KOPT-K1 (cell line): ENCODE measurements around the gene TRIM25.

Experiments
- H3K27ac ChIP-seq: fragments of 200-600 bp; sonication (generic); 2 replicates; pipeline ENCODE4 v1.5.1; 2016; ENCODE audit warnings: antibody characterized with exemption, mild to moderate bottlenecking, low read depth, low read length; ENCODE audit not compliant: poor library complexity, severe bottlenecking
- H3K36me3 ChIP-seq: fragments of 200-600 bp; sonication (generic); 2 replicates; pipeline ENCODE4 v1.5.1; 2017; ENCODE audit warnings: antibody characterized with exemption, mild to moderate bottlenecking, low read length, moderate library complexity; ENCODE audit not compliant: insufficient read depth
- H3K9me3 ChIP-seq: fragments of 200-600 bp; sonication (generic); 2 replicates; pipeline ENCODE4 v1.5.1; 2017; ENCODE audit warnings: antibody characterized with exemption, low read length, mild to moderate bottlenecking; ENCODE audit not compliant: insufficient read depth, poor library complexity, severe bottlenecking

Gene TRIM25

GRCh38 chr17:56876766-56877179 lies 37.1 kb downstream of the TRIM25 start:
- Histone ChIP-seq H3K36me3 (no peaks in the 10 kb centered on the region), H3K27ac (no peak overlapping the region), H3K9me3 (no peaks in the 10 kb centered on the region)

GRCh38 chr17:56870081-56870651 lies 43.7 kb downstream of the TRIM25 start:
- Histone ChIP-seq H3K36me3 (peaks cover 39% of the 10 kb centered on the region), H3K9me3 (no peaks in the 10 kb centered on the region)

GRCh38 chr17:56868716-56869115 lies 45.1 kb downstream of the TRIM25 start:
- Histone ChIP-seq H3K9me3 (no peaks in the 10 kb centered on the region), H3K36me3 (peaks cover 54% of the 10 kb centered on the region), H3K27ac (no peak overlapping the region)

More at GRCh38 chr17:56870081-56870651, 43.7 kb downstream of the TRIM25 start:
- no peak overlapping the region for H3K27ac ChIP-seq

- Histone ChIP-seq H3K9me3 (no peaks in the 10 kb centered on the region), H3K27ac (no peak overlapping the region), H3K36me3 (peaks cover 61% of the 10 kb centered on the region)
Measured at GRCh38 chr17:56867948-56868376, 45.9 kb downstream of the TRIM25 start.

- no peak overlapping the region for H3K27ac ChIP-seq
- no peaks in the 10 kb centered on the region for H3K9me3 ChIP-seq
- peaks cover 76% of the 10 kb centered on the region for H3K36me3 ChIP-seq
Measured at GRCh38 chr17:56866496-56866895, 47.4 kb downstream of the TRIM25 start.

GRCh38 chr17:56866076-56866475 lies 47.8 kb downstream of the TRIM25 start:
- Histone ChIP-seq H3K36me3 (peaks cover 80% of the 10 kb centered on the region), H3K9me3 (no peaks in the 10 kb centered on the region), H3K27ac (no peak overlapping the region)

- Histone ChIP-seq H3K27ac (no peak overlapping the region), H3K9me3 (no peaks in the 10 kb centered on the region), H3K36me3 (peaks cover 92% of the 10 kb centered on the region)
Measured at GRCh38 chr17:56863974-56864373, 49.9 kb downstream of the TRIM25 start.

- Histone ChIP-seq H3K27ac (no peak overlapping the region), H3K36me3 (peaks cover 94% of the 10 kb centered on the region), H3K9me3 (no peaks in the 10 kb centered on the region)
Measured at GRCh38 chr17:56861899-56862298, 52.0 kb downstream of the TRIM25 start.

- peaks cover 99% of the 10 kb centered on the region for H3K36me3 ChIP-seq
- H3K9me3 ChIP-seq: no peaks in the 10 kb centered on the region
- H3K27ac ChIP-seq: no peak overlapping the region
Measured at GRCh38 chr17:56851008-56851407, 62.8 kb downstream of the TRIM25 start.

- peaks cover 99% of the 10 kb centered on the region for H3K36me3 ChIP-seq
- no peaks in the 10 kb centered on the region for H3K9me3 ChIP-seq
- no peak overlapping the region for H3K27ac ChIP-seq
Measured at GRCh38 chr17:56850591-56850990, 63.3 kb downstream of the TRIM25 start.

- Histone ChIP-seq H3K9me3 (no peaks in the 10 kb centered on the region), H3K27ac (no peak overlapping the region), H3K36me3 (peaks cover 97% of the 10 kb centered on the region)
Measured at GRCh38 chr17:56849131-56849530, 64.7 kb downstream of the TRIM25 start.

- no peaks in the 10 kb centered on the region for H3K9me3 ChIP-seq
- no peak overlapping the region for H3K27ac ChIP-seq
- peaks cover 94% of the 10 kb centered on the region for H3K36me3 ChIP-seq
Measured at GRCh38 chr17:56847106-56847505, 66.7 kb downstream of the TRIM25 start.

GRCh38 chr17:56845934-56846333 lies 67.9 kb downstream of the TRIM25 start:
- Histone ChIP-seq H3K36me3 (peaks cover 92% of the 10 kb centered on the region), H3K9me3 (no peaks in the 10 kb centered on the region), H3K27ac (no peak overlapping the region)

- Histone ChIP-seq H3K27ac (no peak overlapping the region), H3K9me3 (no peaks in the 10 kb centered on the region), H3K36me3 (peaks cover 92% of the 10 kb centered on the region)
Measured at GRCh38 chr17:56842577-56842976, 71.3 kb downstream of the TRIM25 start.

- H3K9me3 ChIP-seq: no peaks in the 10 kb centered on the region
- peaks cover 80% of the 10 kb centered on the region for H3K36me3 ChIP-seq
- H3K27ac ChIP-seq: no peak overlapping the region
Measured at GRCh38 chr17:56838687-56839086, 75.2 kb downstream of the TRIM25 start.
